Left lung (tissue), 10 donors: Measurements from ENCODE around the gene SCO1. TPM values are rescaled to one million over a fixed set of nuclear protein-coding genes. Genes with fewer than 3 reads are reported as not detected.

Experiments
- ATAC-seq: fragments of 200-7000 bp; cut with Tn5 transposase; one replicate; pipeline ENCODE4 v1.9.1; 2020; ENCODE audit warnings: moderate library complexity
- DNase-seq, 4 donors: peaks; one replicate each; pipeline ENCODE4 v3.0.0-alpha.2; 2013 to 2020
- H3K27ac ChIP-seq, 2 donors: fragments of 200-600 bp; sonication (generic) in 1 of 2; one replicate each; pipeline versions ENCODE4 v1.5.0 to v1.8.0; 2020 to 2021
- H3K27me3 ChIP-seq, 2 donors: fragments of 200-600 bp; sonication (generic) in 1 of 2; one replicate each; pipeline versions ENCODE4 v1.5.0 to v1.8.0; 2020 to 2021
- H3K36me3 ChIP-seq, 2 donors: fragments of 200-600 bp; sonication (generic) in 1 of 2; one replicate each; pipeline versions ENCODE4 v1.5.0 to v1.8.0; 2020 to 2021
- H3K4me1 ChIP-seq, 2 donors: fragments of 200-600 bp; one replicate each; pipeline ENCODE4 v1.8.0; 2021
- H3K4me3 ChIP-seq, 2 donors: fragments of 200-600 bp; sonication (generic) in 1 of 2; one replicate each; pipeline versions ENCODE4 v1.5.0 to v1.8.0; 2020 to 2021; ENCODE audit warnings: mild to moderate bottlenecking in 1 of 2
- H3K9me3 ChIP-seq, 2 donors: fragments of 200-600 bp; sonication (generic) in 1 of 2; one replicate each; pipeline versions ENCODE4 v1.5.0 to v1.8.0; 2020 to 2021
- CTCF ChIP-seq, 2 donors: fragments of 200-600 bp; sonication (generic) in 1 of 2; IDR thresholded peaks; one replicate each; pipeline versions ENCODE4 v1.5.0 to v1.8.0; 2021; ENCODE audit warnings: antibody characterized with exemption in 2 of 2
- intact Hi-C, 2 donors: fragments of 100-400 bp; cut with DNase I; formaldehyde crosslinking; loops; one replicate each; pipeline versions ENCODE4 v1.11.2 to v1.14.2; 2022
- polyA plus RNA-seq, 6 donors: library from polyadenylated mRNA; unstranded; fragments of 120-200 nt; gene quantifications; one replicate each; pipeline ENCODE4 v1.2.1, GENCODE V29; 2013; ENCODE audit not compliant: insufficient read length in 6 of 6
- total RNA-seq, 2 donors: library from RNA; stranded (reverse); fragmentation: NEBNext Ultra II Directional; extraction: Animal tissue kit (Norgen Biotek cat#: 25700); gene quantifications; one replicate each; pipeline ENCODE4 v1.2.1, GENCODE V29; 2021
- donor health status: DM: no; HTN: yes; CAD: no.
- donor health status: DM: no; HTN: no; CAD: no.

SCO1 gene
- total and polyA plus RNA-seq, 8 donors, result 24.5 to 29.6 (median 26.7) TPM

- no peaks in the 10 kb centered on the region for H3K27me3 ChIP-seq
- H3K27ac ChIP-seq, result no peak overlapping the region
- no peaks in the 10 kb centered on the region for H3K9me3 ChIP-seq
- H3K4me1 ChIP-seq, result no peaks in the 10 kb centered on the region
- TF ChIP-seq CTCF (IDR thresholded peaks at IDR 0.05), result no peak
- H3K36me3 ChIP-seq, result peaks cover 0 to 19% of the 10 kb centered on the region in 2 donors
- intact Hi-C loops, result loop anchor here in 1 of 2 donors (10.0 kb wide), 1 partner anchor 705 kb away; no protein-coding TSS in a partner anchor
- H3K4me3 ChIP-seq, result no peak overlapping the region
- no peak for DNase-seq
- no peak for ATAC-seq
Measured at GRCh38 chr17:10629706-10630105, 67.6 kb downstream of the SCO1 start.

GRCh38 chr17:10628756-10629155, 68.6 kb downstream of the SCO1 start:
- peak in 1 of 2 donors; percentile 55 for TF ChIP-seq CTCF (IDR thresholded peaks at IDR 0.05)

GRCh38 chr17:10626390-10626789, 70.9 kb downstream of the SCO1 start:
- peaks cover 0 to 9% of the 10 kb centered on the region in 2 donors for H3K36me3 ChIP-seq
- no peaks in the 10 kb centered on the region for H3K27me3 ChIP-seq
- no peaks in the 10 kb centered on the region for H3K9me3 ChIP-seq
- intact Hi-C loops, result loop anchor here in 1 of 2 donors (10.0 kb wide), 1 partner anchor 702 kb away; no protein-coding TSS in a partner anchor
- H3K27ac ChIP-seq, result no peak overlapping the region
- no peak for TF ChIP-seq CTCF (IDR thresholded peaks at IDR 0.05)
- H3K4me3 ChIP-seq, result no peak overlapping the region
- DNase-seq, result no peak
- ATAC-seq, result no peak
- H3K4me1 ChIP-seq, result no peaks in the 10 kb centered on the region

More at GRCh38 chr17:10628756-10629155, 68.6 kb downstream of the SCO1 start:
- ATAC-seq (no peak), DNase-seq (no peak)
- Histone ChIP-seq H3K27me3 (no peaks in the 10 kb centered on the region), H3K27ac (no peak overlapping the region), H3K9me3 (no peaks in the 10 kb centered on the region), H3K36me3 (peaks cover 0 to 13% of the 10 kb centered on the region in 2 donors), H3K4me3 (no peak overlapping the region), H3K4me1 (no peaks in the 10 kb centered on the region)
- intact Hi-C loops, result loop anchor here in 1 of 2 donors (10.0 kb wide), 1 partner anchor 704 kb away; no protein-coding TSS in a partner anchor

- TF ChIP-seq CTCF (IDR thresholded peaks at IDR 0.05), result no peak
- Histone ChIP-seq H3K4me1 (no peaks in the 10 kb centered on the region), H3K36me3 (peaks cover 0 to 9% of the 10 kb centered on the region in 2 donors), H3K9me3 (no peaks in the 10 kb centered on the region), H3K27me3 (no peaks in the 10 kb centered on the region), H3K27ac (no peak overlapping the region), H3K4me3 (no peak overlapping the region)
- intact Hi-C loops, result loop anchor here in 1 of 2 donors (10.0 kb wide), 1 partner anchor 700 kb away; no protein-coding TSS in a partner anchor
- ATAC-seq, result no peak
- DNase-seq, result no peak
Measured at GRCh38 chr17:10624969-10625368, 72.4 kb downstream of the SCO1 start.

- no peak overlapping the region for H3K4me3 ChIP-seq
- DNase-seq, result no peak
- H3K4me1 ChIP-seq, result no peaks in the 10 kb centered on the region
- no peaks in the 10 kb centered on the region for H3K36me3 ChIP-seq
- ATAC-seq, result no peak
- H3K27me3 ChIP-seq, result no peaks in the 10 kb centered on the region
- no peak overlapping the region for H3K27ac ChIP-seq
- TF ChIP-seq CTCF (IDR thresholded peaks at IDR 0.05), result no peak
- H3K9me3 ChIP-seq, result no peaks in the 10 kb centered on the region
- intact Hi-C loops, result loop anchor here in 1 of 2 donors (10.0 kb wide), 1 partner anchor 699 kb away; no protein-coding TSS in a partner anchor
Measured at GRCh38 chr17:10623737-10624338, 73.5 kb downstream of the SCO1 start.
